Trophoblast cell (in vitro differentiated cells and primary cell): ENCODE measurements around the gene RORC.

Experiments used
- DNase-seq, 2 donors: peaks; one replicate each; pipeline ENCODE4 v3.0.0-alpha.2; 2016
- H2AFZ ChIP-seq: 2 replicates; pipeline ENCODE4 v1.6.1; 2013; ENCODE audit warnings: low read length, moderate library complexity, mild to moderate bottlenecking; ENCODE audit not compliant: insufficient read depth, poor library complexity
- H2AK5ac ChIP-seq: 2 replicates; pipeline ENCODE4 v1.6.1; 2013; ENCODE audit warnings: mild to moderate bottlenecking, low read length
- H2BK120ac ChIP-seq: 2 replicates; pipeline ENCODE4 v1.6.1; 2013; ENCODE audit warnings: low read length, mild to moderate bottlenecking, moderate library complexity; ENCODE audit not compliant: insufficient read depth, poor library complexity
- H2BK12ac ChIP-seq: 2 replicates; pipeline ENCODE4 v1.6.1; 2013; ENCODE audit warnings: mild to moderate bottlenecking, low read length, moderate library complexity
- H2BK5ac ChIP-seq: 2 replicates; pipeline ENCODE4 v1.6.1; 2013; ENCODE audit warnings: low read length, low read depth, moderate library complexity, mild to moderate bottlenecking; ENCODE audit not compliant: poor library complexity
- H3K14ac ChIP-seq: 2 replicates; pipeline ENCODE4 v1.6.1; 2013; ENCODE audit warnings: mild to moderate bottlenecking, low read length
- H3K18ac ChIP-seq: 2 replicates; pipeline ENCODE4 v1.6.1; 2013; ENCODE audit warnings: mild to moderate bottlenecking, low read length
- H3K23ac ChIP-seq: 2 replicates; pipeline ENCODE4 v1.6.1; 2013; ENCODE audit warnings: low read length
- H3K27ac ChIP-seq: 2 replicates; pipeline ENCODE4 v1.5.1; 2013; ENCODE audit warnings: low read depth, mild to moderate bottlenecking, inconsistent platforms, low read length, moderate library complexity
- H3K27me3 ChIP-seq: 2 replicates; pipeline ENCODE4 v1.6.1; 2013; ENCODE audit warnings: inconsistent platforms, mild to moderate bottlenecking, low read length, moderate library complexity; ENCODE audit not compliant: insufficient read depth
- H3K36me3 ChIP-seq, 2 experiments: 1 replicate in 1 of 2; 2 replicates in 1 of 2; pipeline ENCODE4 v1.6.1; 2013; ENCODE audit warnings: low read length in 2 of 2, mild to moderate bottlenecking in 2 of 2, moderate library complexity in 1 of 2; ENCODE audit not compliant: insufficient read depth in 2 of 2, control insufficient read depth in 1 of 2
- H3K4ac ChIP-seq: 2 replicates; pipeline ENCODE4 v1.6.1; 2013; ENCODE audit warnings: low read depth, mild to moderate bottlenecking, low read length, moderate library complexity
- H3K4me1 ChIP-seq, 2 experiments: 1 replicate in 1 of 2; 2 replicates in 1 of 2; pipeline ENCODE4 v1.6.1; 2013; ENCODE audit warnings: low read length in 2 of 2, mild to moderate bottlenecking in 2 of 2, moderate library complexity in 1 of 2; ENCODE audit not compliant: insufficient read depth in 2 of 2, control insufficient read depth in 1 of 2
- H3K4me2 ChIP-seq: 2 replicates; pipeline ENCODE4 v1.6.1; 2013; ENCODE audit warnings: inconsistent platforms, mild to moderate bottlenecking, low read length, moderate library complexity
- H3K4me3 ChIP-seq: 2 replicates; pipeline ENCODE4 v1.5.1; 2013; ENCODE audit warnings: mild to moderate bottlenecking, low read depth, low read length, inconsistent platforms
- H3K79me1 ChIP-seq: one replicate; pipeline ENCODE4 v1.6.1; 2013; ENCODE audit warnings: low read length
- H3K79me2 ChIP-seq: 2 replicates; pipeline ENCODE4 v1.6.1; 2013; ENCODE audit warnings: low read length, mild to moderate bottlenecking; ENCODE audit not compliant: control insufficient read depth, insufficient read depth, poor library complexity
- H3K9ac ChIP-seq: 2 replicates; pipeline ENCODE4 v1.6.1; 2013; ENCODE audit warnings: mild to moderate bottlenecking, low read length
- H3K9me3 ChIP-seq: 2 replicates; pipeline ENCODE4 v1.6.1; 2013; ENCODE audit warnings: low read depth, mild to moderate bottlenecking, control low read depth, inconsistent platforms, low read length; ENCODE audit not compliant: insufficient read depth
- H4K12ac ChIP-seq: 2 replicates; pipeline ENCODE4 v1.6.1; 2013; ENCODE audit warnings: low read depth, mild to moderate bottlenecking, low read length, moderate library complexity
- H4K8ac ChIP-seq: 2 replicates; pipeline ENCODE4 v1.6.1; 2013; ENCODE audit warnings: low read depth, mild to moderate bottlenecking, low read length, moderate library complexity
- H4K91ac ChIP-seq: one replicate; pipeline ENCODE4 v1.6.1; 2013; ENCODE audit warnings: low read depth, mild to moderate bottlenecking, low read length, moderate library complexity
- WGBS: extraction: QIAGEN DNeasy Blood & Tissue Kit; methylation state at CpG from one replicate; pipeline ENCODE4 v1.1.7; 2013; ENCODE audit warnings: missing lambda C conversion rate; ENCODE audit not compliant: insufficient read length, insufficient coverage; ENCODE audit errors: extremely low coverage; 5-methylcytosine and 5-hydroxymethylcytosine counted together

Gene RORC

DNA sequence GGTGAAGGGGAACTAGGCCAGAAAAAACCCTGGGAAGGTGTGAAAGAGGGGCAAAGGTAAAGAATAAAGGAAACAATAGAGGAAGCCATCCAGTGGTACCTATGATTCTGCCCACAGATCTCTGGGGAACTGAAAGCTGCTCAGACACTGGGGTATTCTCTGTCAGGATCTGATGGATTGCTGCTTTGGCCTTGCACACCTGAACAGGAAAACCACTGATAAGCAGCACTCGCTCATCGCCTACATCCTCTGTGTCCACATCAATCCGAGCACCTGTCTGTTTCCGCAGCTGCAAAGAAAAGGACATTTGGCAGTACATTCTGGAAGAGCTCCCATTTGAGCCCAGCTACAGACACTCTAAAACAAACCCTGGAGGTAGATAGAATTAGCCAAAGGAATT, 51.8 kb downstream of the RORC start:
- H3K23ac ChIP-seq: no peak overlapping the region
- no peaks in the 10 kb centered on the region for H3K79me1 ChIP-seq
- no peak overlapping the region for H3K4me2 ChIP-seq
- no peak overlapping the region for H4K8ac ChIP-seq
- no peak overlapping the region for H2AK5ac ChIP-seq
- peaks cover 2 to 3% of the 10 kb centered on the region in 2 experiments for H3K36me3 ChIP-seq
- H4K91ac ChIP-seq: no peak overlapping the region
- H3K9ac ChIP-seq: no peak overlapping the region
- no peaks in the 10 kb centered on the region for H3K79me2 ChIP-seq
- no peak overlapping the region for H3K14ac ChIP-seq
- no peak overlapping the region for H3K4ac ChIP-seq
- H2BK5ac ChIP-seq: no peak overlapping the region
- H2AFZ ChIP-seq: no peak overlapping the region
- no peaks in the 10 kb centered on the region for H3K4me1 ChIP-seq
- H3K27ac ChIP-seq: no peak overlapping the region
- H3K27me3 ChIP-seq: no peaks in the 10 kb centered on the region
- H3K9me3 ChIP-seq: no peaks in the 10 kb centered on the region
- H3K18ac ChIP-seq: no peak overlapping the region
- no peak overlapping the region for H4K12ac ChIP-seq
- H2BK120ac ChIP-seq: no peak overlapping the region
- no peak overlapping the region for H2BK12ac ChIP-seq
- no CpG with 5 or more reads among the region's 4 CpGs for WGBS
- H3K4me3 ChIP-seq: no peak overlapping the region
- no peak for DNase-seq

DNA sequence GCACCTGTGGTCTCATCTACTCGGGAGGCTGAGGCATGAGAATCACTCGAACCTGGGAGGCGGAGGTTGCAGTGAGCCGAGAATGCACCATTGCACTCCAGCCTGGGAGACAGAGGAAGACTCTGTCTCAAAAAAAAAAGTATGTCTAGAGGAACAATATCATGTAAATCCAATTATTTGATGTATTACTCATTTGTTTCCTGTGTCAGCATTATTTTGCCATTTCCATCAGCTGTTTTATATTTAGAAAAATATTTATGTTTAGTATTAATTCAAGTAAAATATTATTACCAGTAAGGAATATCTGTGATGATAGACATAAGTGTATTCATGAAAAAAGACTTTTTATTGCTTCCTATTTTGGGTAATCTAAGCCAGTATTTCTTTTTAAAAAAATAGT, 54.3 kb downstream of the RORC start:
- H4K91ac ChIP-seq: no peak overlapping the region
- H3K79me1 ChIP-seq: no peaks in the 10 kb centered on the region
- H2BK120ac ChIP-seq: no peak overlapping the region
- H2BK12ac ChIP-seq: no peak overlapping the region
- no peak overlapping the region for H3K4ac ChIP-seq
- no peak overlapping the region for H2AK5ac ChIP-seq
- no peak overlapping the region for H3K9ac ChIP-seq
- no peak overlapping the region for H2AFZ ChIP-seq
- H3K4me3 ChIP-seq: no peak overlapping the region
- H2BK5ac ChIP-seq: no peak overlapping the region
- peaks cover 3 to 6% of the 10 kb centered on the region in 2 experiments for H3K36me3 ChIP-seq
- no peak overlapping the region for H4K12ac ChIP-seq
- no peaks in the 10 kb centered on the region for H3K9me3 ChIP-seq
- H3K27ac ChIP-seq: no peak overlapping the region
- H3K4me2 ChIP-seq: no peak overlapping the region
- H3K18ac ChIP-seq: no peak overlapping the region
- DNase-seq: no peak
- WGBS: no CpG with 5 or more reads among the region's 4 CpGs
- H3K14ac ChIP-seq: no peak overlapping the region
- H3K27me3 ChIP-seq: no peaks in the 10 kb centered on the region
- no peaks in the 10 kb centered on the region for H3K79me2 ChIP-seq
- no peak overlapping the region for H3K23ac ChIP-seq
- H3K4me1 ChIP-seq: peaks cover 0 to 3% of the 10 kb centered on the region in 2 experiments
- no peak overlapping the region for H4K8ac ChIP-seq

DNA sequence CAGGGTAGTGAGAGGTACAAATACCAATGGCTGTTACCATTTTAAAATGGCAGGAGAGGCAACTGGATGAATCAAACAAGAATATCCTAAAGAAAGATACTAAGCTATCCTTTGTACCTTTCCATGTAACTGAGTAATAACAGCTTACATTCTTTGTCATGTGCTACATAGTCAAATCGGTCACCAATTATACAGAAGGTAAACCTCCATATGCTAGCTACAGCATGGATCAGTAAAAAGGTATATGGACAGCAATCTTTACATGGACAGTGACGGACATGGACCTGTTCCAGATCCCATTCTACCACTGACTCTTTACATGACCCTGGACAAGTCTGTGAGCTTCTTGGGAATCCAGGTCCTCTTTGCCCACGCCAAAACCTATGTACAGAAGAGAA, 54.9 kb downstream of the RORC start:
- Histone ChIP-seq H3K4me3 (no peak overlapping the region), H2AFZ (no peak overlapping the region), H2BK120ac (no peak overlapping the region), H3K9ac (no peak overlapping the region), H3K27me3 (no peaks in the 10 kb centered on the region), H3K79me1 (no peaks in the 10 kb centered on the region), H3K4ac (no peak overlapping the region), H2AK5ac (no peak overlapping the region), H3K14ac (no peak overlapping the region), H3K4me2 (no peak overlapping the region), H3K27ac (no peak overlapping the region), H2BK12ac (no peak overlapping the region), H3K23ac (no peak overlapping the region), H3K36me3 (peaks cover 3 to 6% of the 10 kb centered on the region in 2 experiments), H3K9me3 (no peaks in the 10 kb centered on the region), H3K18ac (no peak overlapping the region), H4K91ac (no peak overlapping the region), H4K12ac (no peak overlapping the region), H4K8ac (no peak overlapping the region), H3K79me2 (no peaks in the 10 kb centered on the region), H3K4me1 (peaks cover 0 to 3% of the 10 kb centered on the region in 2 experiments), H2BK5ac (no peak overlapping the region)
- no CpG with 5 or more reads among the region's 3 CpGs for WGBS
- no peak for DNase-seq

DNA sequence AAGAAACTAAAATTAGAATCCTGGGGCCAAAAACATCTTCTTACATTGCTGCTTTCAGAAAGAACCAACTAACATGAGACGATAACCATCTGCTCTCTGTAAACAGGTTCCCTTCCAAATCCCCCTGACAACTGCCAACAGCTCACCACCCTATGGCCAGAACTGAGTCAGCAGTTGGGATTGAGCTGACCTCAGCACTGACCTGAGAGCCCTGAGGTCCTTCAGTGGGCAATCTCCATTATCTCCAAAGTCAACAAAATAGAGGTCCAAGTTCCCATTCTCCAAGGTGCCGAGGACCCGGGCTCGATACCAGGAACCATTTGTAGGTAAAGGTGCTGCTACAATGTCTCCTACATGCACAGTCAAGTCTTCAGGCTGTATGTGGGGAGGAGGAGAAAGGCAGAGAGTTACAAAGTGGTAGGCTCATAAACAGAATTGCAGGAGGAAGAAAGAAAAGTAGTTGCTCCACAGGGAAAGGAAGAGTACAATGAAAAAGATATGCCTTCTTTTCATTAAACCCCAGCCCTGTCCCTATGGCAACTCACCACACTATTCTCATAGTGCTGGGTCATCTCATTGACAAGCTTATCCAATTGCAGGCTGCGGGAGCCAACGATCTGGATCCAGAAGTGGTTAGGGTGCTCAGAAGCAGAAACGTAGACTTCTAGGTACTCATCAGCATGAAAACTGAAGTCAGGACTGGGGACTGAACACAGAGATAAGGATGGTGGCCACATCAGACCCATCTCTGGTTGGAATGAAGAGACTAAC, 55.5 kb downstream of the RORC start:
- H3K79me1 ChIP-seq: no peaks in the 10 kb centered on the region
- H3K4ac ChIP-seq: no peak overlapping the region
- H4K91ac ChIP-seq: no peak overlapping the region
- peaks cover 3 to 6% of the 10 kb centered on the region in 2 experiments for H3K36me3 ChIP-seq
- H3K79me2 ChIP-seq: no peaks in the 10 kb centered on the region
- no CpG with 5 or more reads among the region's 7 CpGs for WGBS
- no peak overlapping the region for H3K9ac ChIP-seq
- H3K4me3 ChIP-seq: no peak overlapping the region
- H3K9me3 ChIP-seq: no peaks in the 10 kb centered on the region
- no peak overlapping the region for H4K8ac ChIP-seq
- no peak overlapping the region for H4K12ac ChIP-seq
- no peak overlapping the region for H2BK120ac ChIP-seq
- H2BK5ac ChIP-seq: no peak overlapping the region
- H3K27ac ChIP-seq: no peak overlapping the region
- no peak overlapping the region for H3K18ac ChIP-seq
- H3K27me3 ChIP-seq: no peaks in the 10 kb centered on the region
- H3K23ac ChIP-seq: no peak overlapping the region
- no peak overlapping the region for H3K14ac ChIP-seq
- no peak for DNase-seq
- no peak overlapping the region for H2AFZ ChIP-seq
- peaks cover 0 to 3% of the 10 kb centered on the region in 2 experiments for H3K4me1 ChIP-seq
- no peak overlapping the region for H2AK5ac ChIP-seq
- no peak overlapping the region for H3K4me2 ChIP-seq
- H2BK12ac ChIP-seq: no peak overlapping the region
